DMS53 treated with DMSO at 0.1 percent for 48 hours (cell line): ENCODE results near the gene NIP7.

Experiments used
- DNase-seq: peaks from one replicate; lab custom pipeline; 2025; ENCODE audit not compliant: unreplicated experiment; lab: John Stamatoyannopoulos, UW

NIP7 gene

GRCh38 chr16:69384974-69385373 lies 45.4 kb downstream of the NIP7 start:
- DNase-seq = no peak

- no peak for DNase-seq
Measured at GRCh38 chr16:69386596-69386995, 47.0 kb downstream of the NIP7 start.
